NCI-H1436 (cell line): ENCODE data around the gene NDUFB11.

Experiments used
- DNase-seq: peaks from one replicate; lab custom pipeline; 2025; lab: John Stamatoyannopoulos, UW

Gene NDUFB11

GRCh38 chrX:47144626-47145394 lies at the start of gene NDUFB11, which contains the start of gene RBM10:
NDUFB11 (minus strand) TSS chrX:47144702; CDS start chrX:47144679, 23 bp downstream.
RBM10 (plus strand) TSS chrX:47145221; CDS start chrX:47147482, 2,261 bp downstream.
- peak; percentile 86 for DNase-seq

GRCh38 chrX:47193475-47194193 lies 49.1 kb upstream of the NDUFB11 start, which contains the start of gene UBA1:
UBA1 (plus strand) TSS chrX:47193829; CDS start chrX:47198803, 4,974 bp downstream.
- peak; percentile 89 for DNase-seq

- DNase-seq = no peak
These were observed 47.4 kb upstream of the NDUFB11 start for GRCh38 chrX:47191806-47192401.

DNA sequence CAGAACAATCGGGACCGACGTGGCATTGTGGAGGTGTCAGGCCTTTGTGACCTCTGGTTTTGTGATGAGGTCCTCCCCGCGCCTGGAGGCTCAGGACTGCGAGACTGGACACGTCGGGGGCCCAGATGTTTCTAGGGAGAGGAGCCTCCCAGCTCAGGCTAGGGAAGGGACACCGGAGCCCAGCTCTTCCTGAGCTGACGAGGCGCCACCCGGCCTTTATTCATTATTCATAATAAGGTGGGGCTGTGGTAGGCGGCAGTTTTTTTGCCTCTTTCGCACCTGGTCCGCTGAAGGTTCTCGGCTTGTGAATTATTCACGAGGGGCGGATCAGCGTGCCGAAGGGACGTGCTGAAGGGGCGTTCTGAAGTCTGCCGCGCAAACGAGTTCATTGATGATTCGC lies 46.8 kb upstream of the NDUFB11 start:
- DNase-seq = peak; percentile 7

GRCh38 chrX:47190445-47191269 lies 46.2 kb upstream of the NDUFB11 start:
- peak; percentile 80 for DNase-seq

GRCh38 chrX:47189906-47190305 lies 45.4 kb upstream of the NDUFB11 start:
- DNase-seq = no peak

DNA sequence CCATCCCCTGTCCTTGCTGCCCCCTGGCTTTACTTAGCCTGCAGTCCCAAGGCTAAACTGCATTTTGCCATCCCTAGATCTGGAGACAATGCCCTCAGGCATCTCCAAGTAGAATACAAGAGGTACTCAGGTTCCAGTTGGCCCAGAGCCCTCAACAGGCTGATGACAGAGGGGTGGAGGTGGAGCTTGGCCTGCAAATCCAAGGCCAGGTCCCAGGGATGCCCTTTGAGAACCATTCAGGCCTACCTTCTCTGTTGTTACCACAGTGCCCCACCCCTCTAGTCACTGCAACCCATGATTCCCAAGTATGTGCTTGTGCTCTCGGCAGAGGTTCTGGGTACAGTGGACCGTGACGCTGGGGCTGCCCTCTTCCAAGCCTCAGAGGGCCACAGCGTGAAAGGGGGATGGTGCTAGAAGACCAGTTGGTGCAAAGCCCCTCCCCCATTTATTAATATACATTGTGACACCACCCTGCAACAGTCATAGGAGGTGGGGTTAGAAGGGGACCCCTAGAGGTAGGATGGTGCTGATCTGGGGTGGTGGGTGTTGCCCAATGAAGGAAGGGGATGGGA lies 42.7 kb upstream of the NDUFB11 start:
- no peak for DNase-seq

GRCh38 chrX:47186096-47186740 lies 41.7 kb upstream of the NDUFB11 start:
- no peak for DNase-seq

DNA sequence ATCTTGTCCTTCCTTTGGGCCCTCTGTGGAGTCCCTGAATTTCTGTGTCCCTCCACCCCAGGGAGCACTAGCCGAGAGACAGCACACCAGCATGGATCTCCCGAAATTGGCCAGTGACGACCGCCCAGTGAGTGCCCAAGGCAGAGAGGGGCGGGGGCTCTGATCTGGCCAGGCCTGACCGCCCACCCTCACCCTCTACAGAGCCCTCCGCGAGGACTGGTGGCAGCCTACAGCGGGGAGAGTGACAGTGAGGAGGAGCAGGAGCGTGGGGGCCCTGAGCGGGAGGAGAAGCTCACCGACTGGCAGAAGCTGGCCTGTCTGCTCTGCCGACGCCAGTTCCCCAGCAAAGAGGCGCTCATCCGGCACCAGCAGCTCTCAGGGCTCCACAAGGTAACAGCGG lies 40.7 kb upstream of the NDUFB11 start:
- DNase-seq = no peak

DNA sequence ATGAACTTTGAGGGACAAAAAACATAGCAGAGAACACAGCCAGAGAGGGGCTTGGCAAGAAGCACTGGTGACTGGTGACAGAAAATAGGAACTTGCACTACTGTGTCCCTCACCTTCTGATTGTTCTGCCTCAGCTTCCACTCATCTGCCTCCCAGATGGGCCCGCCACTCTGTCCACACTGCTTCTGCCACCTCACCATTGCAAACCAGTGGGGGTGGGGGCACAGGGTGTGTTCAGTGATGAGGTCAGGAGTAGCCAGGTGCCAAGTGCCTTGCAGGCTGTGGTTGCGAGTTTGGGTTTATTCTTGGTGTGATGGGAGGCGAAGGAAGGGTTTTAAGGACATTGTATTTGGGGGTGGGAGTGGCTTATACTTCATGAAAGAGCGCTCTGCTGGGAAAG lies 40.0 kb upstream of the NDUFB11 start:
- DNase-seq = no peak

DNA sequence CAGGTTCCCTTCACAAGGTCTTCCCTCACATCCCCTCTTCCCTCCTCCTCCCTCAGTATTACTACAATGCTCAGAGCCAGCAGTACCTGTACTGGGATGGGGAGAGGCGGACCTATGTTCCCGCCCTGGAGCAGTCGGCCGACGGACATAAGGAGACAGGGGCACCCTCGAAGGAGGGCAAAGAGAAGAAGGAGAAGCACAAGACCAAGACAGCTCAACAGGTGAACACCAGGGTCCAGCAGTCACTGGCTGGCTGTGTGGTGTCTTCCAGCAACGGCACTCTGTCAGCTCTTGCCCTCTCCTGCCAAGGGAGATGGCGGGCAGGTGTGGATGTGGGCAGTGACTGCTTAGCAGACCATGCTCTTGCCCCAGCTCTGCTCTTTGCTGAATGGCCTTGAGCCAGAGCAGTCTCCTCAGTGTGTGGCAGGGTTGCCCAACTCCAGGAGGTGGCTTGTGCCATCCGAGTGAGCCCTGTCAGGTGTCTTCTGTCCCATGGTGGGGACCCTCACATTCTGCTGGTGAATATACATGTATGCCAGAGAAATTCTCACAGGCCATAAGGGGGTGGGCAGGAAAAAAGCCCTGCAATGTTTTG lies 37.7 kb upstream of the NDUFB11 start:
- DNase-seq = no peak

DNA sequence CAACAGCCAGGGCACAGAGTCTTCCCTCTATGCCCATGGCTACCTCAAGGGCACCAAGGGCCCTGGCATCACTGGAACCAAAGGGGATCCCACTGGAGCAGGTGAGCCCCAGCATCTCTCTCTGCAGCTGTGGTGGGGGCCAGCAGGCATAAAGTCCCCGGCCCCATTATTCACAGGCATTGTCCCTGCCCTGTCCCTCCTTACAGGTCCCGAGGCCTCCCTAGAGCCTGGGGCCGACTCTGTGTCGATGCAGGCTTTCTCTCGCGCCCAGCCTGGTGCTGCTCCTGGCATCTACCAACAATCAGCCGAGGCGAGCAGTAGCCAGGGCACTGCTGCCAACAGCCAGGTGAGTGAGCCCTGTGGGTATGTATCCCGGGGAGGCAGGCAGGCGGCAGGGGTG lies 36.8 kb upstream of the NDUFB11 start:
- no peak for DNase-seq

- no peak for DNase-seq
These were observed 35.8 kb upstream of the NDUFB11 start for GRCh38 chrX:47180346-47180745.

DNA sequence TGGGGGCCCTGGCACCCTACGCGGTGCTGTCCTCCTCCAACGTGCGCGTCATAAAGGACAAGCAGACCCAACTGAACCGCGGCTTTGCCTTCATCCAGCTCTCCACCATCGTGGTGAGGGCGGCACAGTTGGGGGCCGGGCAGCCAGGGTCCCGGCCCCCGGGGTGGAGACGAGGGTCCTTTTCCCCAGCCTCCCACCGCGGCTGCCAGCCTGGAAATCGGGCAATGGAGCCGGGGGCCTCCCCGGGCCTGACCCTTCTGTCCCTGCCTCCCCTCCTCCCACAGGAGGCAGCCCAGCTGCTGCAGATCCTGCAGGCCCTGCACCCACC lies 35.4 kb upstream of the NDUFB11 start:
- DNase-seq = no peak

DNA sequence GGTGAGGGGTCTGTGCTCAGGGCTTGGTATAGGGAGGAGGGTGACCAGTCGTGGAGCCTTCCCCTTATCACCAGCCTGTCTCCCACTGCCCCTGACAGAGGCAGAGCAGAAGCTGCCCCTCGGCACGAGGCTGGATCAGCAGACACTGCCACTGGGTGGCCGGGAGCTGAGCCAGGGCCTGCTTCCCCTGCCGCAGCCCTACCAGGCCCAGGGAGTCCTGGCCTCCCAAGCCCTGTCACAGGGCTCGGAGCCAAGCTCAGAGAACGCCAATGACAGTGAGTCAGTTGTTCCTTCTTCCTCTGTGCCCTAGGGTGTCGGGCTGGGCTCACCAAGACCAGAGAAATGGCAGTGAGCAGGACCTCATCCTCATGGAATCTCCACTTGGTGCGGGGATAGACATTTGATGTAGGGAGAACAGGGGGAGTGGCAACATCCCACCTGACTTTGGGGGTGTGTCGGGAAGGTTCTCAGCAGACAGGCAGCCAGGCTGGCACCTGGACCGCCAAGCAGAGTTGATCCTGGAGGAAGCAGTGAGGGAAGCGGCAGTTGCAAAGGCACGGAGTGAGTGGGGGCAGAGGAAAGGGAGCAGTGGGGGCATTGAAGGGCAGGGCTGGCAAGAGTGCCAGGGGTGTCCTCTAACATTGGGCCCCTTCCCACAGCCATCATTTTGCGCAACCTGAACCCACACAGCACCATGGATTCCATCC lies 34.9 kb upstream of the NDUFB11 start:
- DNase-seq = no peak

DNA sequence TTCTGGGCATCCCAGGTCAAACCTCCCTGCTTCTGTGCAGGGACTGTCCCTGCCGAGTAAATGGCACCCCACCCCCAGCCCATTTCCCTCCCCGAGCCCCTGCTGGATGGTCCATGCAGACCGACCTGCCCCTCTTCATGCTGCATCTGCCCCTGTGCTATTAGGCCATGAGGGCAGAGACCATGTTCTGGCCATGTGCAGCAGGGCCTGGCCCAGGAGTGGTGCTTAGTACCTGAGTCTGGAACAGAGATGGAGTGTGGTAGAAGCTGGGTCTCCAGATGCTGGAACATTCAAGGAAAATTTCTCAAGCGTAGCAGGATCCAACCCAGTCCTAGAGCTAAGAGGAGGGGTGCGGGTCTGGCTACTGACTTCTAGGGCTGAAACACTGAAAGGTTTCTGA lies 33.8 kb upstream of the NDUFB11 start:
- DNase-seq = no peak

GRCh38 chrX:47177079-47177478 lies 32.6 kb upstream of the NDUFB11 start:
- DNase-seq = no peak

DNA sequence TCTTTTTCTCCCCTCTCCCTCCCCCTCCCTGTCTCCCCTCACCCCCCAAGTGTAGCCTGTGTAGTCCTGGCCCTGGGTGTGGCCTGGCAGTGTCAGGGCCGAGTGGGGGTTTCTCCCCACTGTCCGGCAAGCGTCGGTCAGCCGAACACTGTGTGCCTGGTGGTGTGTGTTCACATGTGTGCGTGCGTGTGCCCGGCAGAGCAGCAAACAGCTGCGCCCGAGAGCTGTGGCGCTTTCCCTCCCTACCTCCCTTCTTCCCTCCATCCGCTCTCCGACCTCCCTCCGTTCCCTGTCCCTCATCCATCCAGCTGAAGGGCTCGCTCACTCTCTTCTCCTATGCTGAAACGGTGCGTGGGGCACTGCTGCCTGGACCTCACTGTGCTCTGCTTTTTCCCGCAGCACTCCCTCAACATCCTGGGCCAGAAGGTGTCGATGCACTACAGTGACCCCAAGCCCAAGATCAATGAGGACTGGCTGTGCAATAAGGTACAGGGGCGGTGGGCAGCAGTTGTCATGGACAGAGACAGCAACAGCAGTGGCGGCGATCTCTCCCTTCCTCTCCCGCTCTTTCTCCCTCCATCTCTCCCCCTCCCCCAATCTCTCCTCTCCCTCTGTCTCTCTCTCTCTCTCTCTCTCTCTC lies 31.7 kb upstream of the NDUFB11 start:
- DNase-seq = no peak

DNA sequence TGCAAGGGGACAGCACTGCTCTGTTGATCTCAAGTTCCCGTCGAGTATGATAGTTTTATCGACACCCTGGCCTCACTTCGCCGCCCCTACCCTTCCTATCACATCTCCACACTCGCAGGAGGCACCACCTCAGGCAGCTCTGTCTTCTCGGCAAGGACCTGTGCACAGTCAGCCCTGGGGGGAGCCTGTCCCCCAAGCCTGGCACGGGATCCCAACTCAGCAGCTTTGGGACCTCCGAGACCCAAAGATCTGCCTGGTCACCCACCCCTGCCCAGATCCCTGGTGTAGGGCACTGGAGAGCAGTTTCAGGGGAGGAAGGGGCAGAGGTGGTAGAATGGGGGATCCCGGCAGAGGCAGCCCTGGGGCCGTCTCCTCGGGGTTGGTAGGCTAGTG lies 31.1 kb upstream of the NDUFB11 start:
- DNase-seq = no peak
